Adrenal gland (tissue), 12 donors: ENCODE results near the gene DLGAP1. TPM values are rescaled to one million over a fixed set of nuclear protein-coding genes. Genes with fewer than 3 reads are reported as not detected.

Experiments
- DNase-seq, 7 donors: peaks; one replicate each; pipeline ENCODE4 v3.0.0-alpha.2; 2019 to 2020
- H3K27ac ChIP-seq, 5 donors: fragments of 200-600 bp; sonication (generic) in 4 of 5; 1 replicate in 3 of 5; 2 replicates in 2 of 5; pipeline versions ENCODE4 v1.5.1 to v1.8.0; 2016 to 2020; ENCODE audit warnings: mild to moderate bottlenecking in 1 of 5
- H3K27me3 ChIP-seq: fragments of 200-600 bp; 2 replicates; pipeline ENCODE4 v1.8.0; 2021
- H3K36me3 ChIP-seq, 2 donors: fragments of 200-600 bp; replicated peaks in 1 of 2; 1 replicate in 1 of 2; 2 replicates in 1 of 2; pipeline versions ENCODE4 v1.5.1 to v1.8.0; 2018 to 2022
- H3K4me1 ChIP-seq, 2 donors: fragments of 200-600 bp; replicated peaks in 1 of 2; 1 replicate in 1 of 2; 2 replicates in 1 of 2; pipeline versions ENCODE4 v1.5.1 to v1.8.0; 2018 to 2021
- H3K4me3 ChIP-seq, 4 donors: fragments of 200-600 bp; sonication (generic) in 3 of 4; one replicate each; pipeline ENCODE4 v1.5.1; 2016 to 2018
- H3K9me3 ChIP-seq, 3 donors: fragments of 200-600 bp; sonication (generic) in 1 of 3; replicated peaks in 1 of 3; 1 replicate in 2 of 3; 2 replicates in 1 of 3; pipeline versions ENCODE4 v1.5.1 to v1.8.0; 2016 to 2021
- CTCF ChIP-seq, 6 experiments: fragments of 450-650 bp in 4 of 6; fragments of 200-600 bp in 2 of 6; sonication (generic) in 1 of 6; IDR thresholded peaks; 1 replicate in 5 of 6; 2 replicates in 1 of 6; pipeline versions ENCODE4 v1.5.1 to v1.8.0; 2016 to 2021; ENCODE audit warnings: antibody characterized with exemption in 6 of 6, mild to moderate bottlenecking in 2 of 6, moderate library complexity in 1 of 6
- POLR2A ChIP-seq, 2 donors: fragments of 450-650 bp; IDR thresholded peaks; one replicate each; pipeline ENCODE4 v1.6.1; 2017; ENCODE audit warnings: antibody characterized with exemption in 2 of 2, mild to moderate bottlenecking in 2 of 2, moderate library complexity in 1 of 2
- WGBS, 4 donors: extraction: QIAGEN DNeasy Blood & Tissue Kit in 2 of 4; methylation state at CpG; one replicate each; pipeline versions ENCODE4 v1.1.5 to v1.1.7; 2013 to 2017; 5-methylcytosine and 5-hydroxymethylcytosine counted together
- intact Hi-C, 2 donors: fragments of 100-400 bp; cut with DNase I; formaldehyde crosslinking; loops; one replicate each; pipeline versions ENCODE4 v1.14.1 to v1.15.0; 2022 to 2023
- polyA plus RNA-seq, 3 donors: library from polyadenylated mRNA; stranded (reverse); fragments of 200-250 nt in 2 of 3; fragments of 350-450 nt in 1 of 3; fragmentation: Illumina TruSeq in 1 of 3; extraction: RNeasy Lipid Tissue Mini Kit (QIAGEN cat#74804) in 1 of 3; gene quantifications; one replicate each; pipeline ENCODE4 v1.2.3, GENCODE V29; 2013 to 2014
- total RNA-seq, 9 donors: library from RNA; depleted of rRNA in 4 of 9; stranded (reverse); fragments of >200 nt in 4 of 9; fragments of 120-200 nt in 1 of 9; fragmentation: NEBNext Ultra II Directional in 1 of 9; extraction: Animal tissue kit (Norgen Biotek cat#: 25700) in 1 of 9; gene quantifications; one replicate each; pipeline versions ENCODE4 v1.1.0 to v1.2.4, GENCODE V29; 2013 to 2023
- donor health status: healthy with polysubstance abuse.
- donor health status: Bipolar disorder and iron deficiency.
- donor health status: DM: yes; HTN: yes; CAD: no.
- donor health status: DM: no; HTN: no; CAD: no.
- donor health status: DM: no; HTN: no; CAD: no.
- donor health status: DM: yes; HTN: yes; CAD: no.

Gene DLGAP1
- total and polyA plus RNA-seq, 12 donors = 1.7 to 30.9 (median 12.9) TPM

GRCh38 chr18:3471141-3471648 is 983.9 kb downstream of the DLGAP1 start:
- H3K4me1 ChIP-seq = no peaks in the 10 kb centered on the region
- intact Hi-C loops = no loop called here
- no peak overlapping the region for H3K27ac ChIP-seq
- H3K4me3 ChIP-seq = no peak overlapping the region
- TF ChIP-seq CTCF (IDR thresholded peaks at IDR 0.05) (no peak), POLR2A (IDR thresholded peaks at IDR 0.05) (no peak)
- no peaks in the 10 kb centered on the region for H3K36me3 ChIP-seq
- no peaks in the 10 kb centered on the region for H3K27me3 ChIP-seq
- no peaks in the 10 kb centered on the region for H3K9me3 ChIP-seq
- 83 to 93% (median 88%) methylated on average over 3 of the region's 3 CpGs for WGBS, 4 donors
- no peak for DNase-seq

GRCh38 chr18:3468833-3469232 is 986.3 kb downstream of the DLGAP1 start:
- H3K4me1 ChIP-seq = no peaks in the 10 kb centered on the region
- intact Hi-C loops = no loop called here
- no peaks in the 10 kb centered on the region for H3K27me3 ChIP-seq
- H3K27ac ChIP-seq = no peak overlapping the region
- H3K4me3 ChIP-seq = no peak overlapping the region
- WGBS, 4 donors = 73 to 80% (median 78%) methylated on average over 8 of the region's 8 CpGs
- no peaks in the 10 kb centered on the region for H3K9me3 ChIP-seq
- no peak for DNase-seq
- TF ChIP-seq POLR2A (IDR thresholded peaks at IDR 0.05) = no peak
- no peak for TF ChIP-seq CTCF (IDR thresholded peaks at IDR 0.05)
- no peaks in the 10 kb centered on the region for H3K36me3 ChIP-seq

GRCh38 chr18:3468066-3468705 is 986.9 kb downstream of the DLGAP1 start:
- H3K36me3 ChIP-seq = no peaks in the 10 kb centered on the region
- no peak overlapping the region for H3K4me3 ChIP-seq
- DNase-seq = no peak
- WGBS, 4 donors = 94 to 97% (median 96%) methylated on average over 9 of the region's 9 CpGs
- H3K9me3 ChIP-seq = no peaks in the 10 kb centered on the region
- H3K4me1 ChIP-seq = no peaks in the 10 kb centered on the region
- no peak for TF ChIP-seq CTCF (IDR thresholded peaks at IDR 0.05)
- H3K27me3 ChIP-seq = no peaks in the 10 kb centered on the region
- H3K27ac ChIP-seq = no peak overlapping the region
- intact Hi-C loops = no loop called here

GRCh38 chr18:3466872-3467271 is 988.2 kb downstream of the DLGAP1 start:
- Histone ChIP-seq H3K27ac (no peak overlapping the region), H3K9me3 (no peaks in the 10 kb centered on the region), H3K4me3 (no peak overlapping the region), H3K4me1 (no peaks in the 10 kb centered on the region), H3K27me3 (no peaks in the 10 kb centered on the region), H3K36me3 (no peaks in the 10 kb centered on the region)
- intact Hi-C loops = no loop called here
- no peak for TF ChIP-seq CTCF (IDR thresholded peaks at IDR 0.05)
- TF ChIP-seq POLR2A (IDR thresholded peaks at IDR 0.05) = no peak
- WGBS, 4 donors = 29 to 80% (median 49%) methylated on average over 1 to 2 of the region's 2 CpGs
- no peak for DNase-seq
